Chondrocyte (in vitro differentiated cells): Measurements from ENCODE around the gene RBM19. TPM values are rescaled to one million over a fixed set of nuclear protein-coding genes. Genes with fewer than 3 reads are reported as not detected.

Source experiments
- DNase-seq: peaks from one replicate; pipeline ENCODE4 v3.0.0; 2021; ENCODE audit warnings: mixed read lengths, low spot score
- H3K27ac Mint-ChIP-seq: one replicate; pipeline ENCODE4 v1.8.0; 2021; ENCODE audit warnings: mild to moderate bottlenecking, moderate library complexity, mixed read lengths; ENCODE audit not compliant: unreplicated experiment
- H3K27me3 Mint-ChIP-seq: 2 replicates; pipeline ENCODE4 v1.8.0; 2021; ENCODE audit warnings: low read depth, mixed read lengths
- H3K36me3 Mint-ChIP-seq: 2 replicates; pipeline ENCODE4 v1.8.0; 2021; ENCODE audit warnings: low read depth, mixed read lengths
- H3K4me1 Mint-ChIP-seq: 2 replicates; pipeline ENCODE4 v1.8.0; 2021; ENCODE audit warnings: low read depth, mild to moderate bottlenecking, mixed read lengths
- H3K4me3 Mint-ChIP-seq: one replicate; pipeline ENCODE4 v1.8.0; 2021; ENCODE audit warnings: mild to moderate bottlenecking, moderate library complexity, mixed read lengths; ENCODE audit not compliant: unreplicated experiment
- H3K9me3 Mint-ChIP-seq: 2 replicates; pipeline ENCODE4 v1.8.0; 2021; ENCODE audit warnings: low read depth, mixed read lengths
- total RNA-seq: library from RNA; stranded (reverse); gene quantifications from 3 replicates; pipeline ENCODE4 v1.2.1, GENCODE V29; 2021
- TF ChIP-seq, protein P1 (sequence below): fragments of 200-600 bp; sonication (generic); IDR thresholded peaks from 2 replicates; pipeline ENCODE4 v1.5.0; 2021; ENCODE audit warnings: antibody characterized with exemption, mild to moderate bottlenecking, moderate library complexity

The RBM19 gene
- total RNA-seq, 1 donor from 2014 or later: 16.2 TPM

DNA sequence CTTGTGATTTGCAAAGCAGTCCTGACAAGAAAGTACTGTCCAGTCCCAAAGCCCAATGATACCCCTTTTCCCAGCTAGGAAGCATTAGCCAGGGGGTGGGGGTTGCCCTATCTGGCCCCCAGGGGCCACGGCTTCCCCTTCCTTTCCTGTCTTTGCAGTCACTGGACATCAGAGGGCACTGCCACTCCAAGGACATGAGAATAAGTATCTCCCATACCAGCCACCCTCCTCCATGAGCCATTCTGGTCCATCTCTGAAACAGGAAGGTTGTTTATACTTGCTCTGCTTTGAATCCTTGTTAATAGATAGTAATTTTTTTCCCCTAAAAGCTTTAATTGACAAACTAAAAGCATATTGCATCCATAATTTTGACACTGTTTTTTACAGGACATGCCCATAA, 29.7 kb downstream of the RBM19 start:
- DNase-seq: no peak
- no peak overlapping the region for H3K27ac Mint-ChIP-seq
- H3K4me3 Mint-ChIP-seq: no peak overlapping the region
- peaks cover 6% of the 10 kb centered on the region for H3K4me1 Mint-ChIP-seq
- no peaks in the 10 kb centered on the region for H3K9me3 Mint-ChIP-seq
- TF ChIP-seq, protein P1, sequence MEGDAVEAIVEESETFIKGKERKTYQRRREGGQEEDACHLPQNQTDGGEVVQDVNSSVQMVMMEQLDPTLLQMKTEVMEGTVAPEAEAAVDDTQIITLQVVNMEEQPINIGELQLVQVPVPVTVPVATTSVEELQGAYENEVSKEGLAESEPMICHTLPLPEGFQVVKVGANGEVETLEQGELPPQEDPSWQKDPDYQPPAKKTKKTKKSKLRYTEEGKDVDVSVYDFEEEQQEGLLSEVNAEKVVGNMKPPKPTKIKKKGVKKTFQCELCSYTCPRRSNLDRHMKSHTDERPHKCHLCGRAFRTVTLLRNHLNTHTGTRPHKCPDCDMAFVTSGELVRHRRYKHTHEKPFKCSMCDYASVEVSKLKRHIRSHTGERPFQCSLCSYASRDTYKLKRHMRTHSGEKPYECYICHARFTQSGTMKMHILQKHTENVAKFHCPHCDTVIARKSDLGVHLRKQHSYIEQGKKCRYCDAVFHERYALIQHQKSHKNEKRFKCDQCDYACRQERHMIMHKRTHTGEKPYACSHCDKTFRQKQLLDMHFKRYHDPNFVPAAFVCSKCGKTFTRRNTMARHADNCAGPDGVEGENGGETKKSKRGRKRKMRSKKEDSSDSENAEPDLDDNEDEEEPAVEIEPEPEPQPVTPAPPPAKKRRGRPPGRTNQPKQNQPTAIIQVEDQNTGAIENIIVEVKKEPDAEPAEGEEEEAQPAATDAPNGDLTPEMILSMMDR: no peak
- no peaks in the 10 kb centered on the region for H3K27me3 Mint-ChIP-seq
- peaks cover 30% of the 10 kb centered on the region for H3K36me3 Mint-ChIP-seq

DNA sequence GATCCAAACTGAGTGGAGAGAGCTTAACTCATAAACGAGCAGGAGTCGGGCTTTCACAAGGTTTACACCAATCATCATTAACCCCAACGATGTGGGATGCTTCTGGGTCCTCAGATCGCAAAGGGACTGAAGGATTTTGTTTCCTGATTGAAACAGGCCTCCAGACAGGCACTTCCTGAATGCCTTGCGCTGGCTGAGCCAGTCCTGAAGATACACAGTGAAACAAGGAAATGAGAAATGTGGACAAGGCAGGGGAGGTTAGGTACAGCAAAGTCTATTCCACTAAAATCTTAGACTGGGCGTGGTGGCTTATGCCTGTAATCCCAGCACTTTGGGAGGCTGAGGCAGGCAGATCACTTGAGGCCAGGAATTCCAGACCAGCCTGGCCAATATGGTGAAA, 30.7 kb downstream of the RBM19 start:
- no peak overlapping the region for H3K27ac Mint-ChIP-seq
- H3K27me3 Mint-ChIP-seq: no peaks in the 10 kb centered on the region
- H3K4me3 Mint-ChIP-seq: no peak overlapping the region
- DNase-seq: no peak
- H3K36me3 Mint-ChIP-seq: peaks cover 25% of the 10 kb centered on the region
- no peaks in the 10 kb centered on the region for H3K9me3 Mint-ChIP-seq
- H3K4me1 Mint-ChIP-seq: peaks cover 6% of the 10 kb centered on the region
- TF ChIP-seq, protein P1: no peak

DNA sequence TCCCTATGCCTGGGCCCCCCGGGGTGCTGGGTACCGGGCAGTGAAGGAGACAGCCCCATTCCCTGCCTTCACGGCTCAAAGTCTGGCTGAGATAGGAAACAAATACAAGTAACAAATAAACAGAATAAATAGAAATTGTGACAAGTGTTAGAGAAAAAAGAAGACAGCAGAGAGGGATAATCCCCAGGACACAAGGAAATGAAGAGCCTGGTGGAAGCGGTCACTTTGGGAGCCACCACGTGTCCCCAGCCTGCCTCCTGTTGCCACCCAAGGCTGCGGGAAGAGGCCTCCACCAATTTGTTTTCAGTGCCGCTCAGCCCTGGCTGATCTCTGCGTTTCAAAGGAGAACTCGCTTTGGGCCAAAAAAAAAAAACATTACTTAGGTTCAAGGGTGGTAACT, 31.2 kb downstream of the RBM19 start:
- H3K9me3 Mint-ChIP-seq: no peaks in the 10 kb centered on the region
- H3K27me3 Mint-ChIP-seq: no peaks in the 10 kb centered on the region
- TF ChIP-seq, protein P1: no peak
- no peak overlapping the region for H3K4me3 Mint-ChIP-seq
- H3K36me3 Mint-ChIP-seq: peaks cover 25% of the 10 kb centered on the region
- no peak overlapping the region for H3K27ac Mint-ChIP-seq
- H3K4me1 Mint-ChIP-seq: peaks cover 6% of the 10 kb centered on the region
- no peak for DNase-seq

DNA sequence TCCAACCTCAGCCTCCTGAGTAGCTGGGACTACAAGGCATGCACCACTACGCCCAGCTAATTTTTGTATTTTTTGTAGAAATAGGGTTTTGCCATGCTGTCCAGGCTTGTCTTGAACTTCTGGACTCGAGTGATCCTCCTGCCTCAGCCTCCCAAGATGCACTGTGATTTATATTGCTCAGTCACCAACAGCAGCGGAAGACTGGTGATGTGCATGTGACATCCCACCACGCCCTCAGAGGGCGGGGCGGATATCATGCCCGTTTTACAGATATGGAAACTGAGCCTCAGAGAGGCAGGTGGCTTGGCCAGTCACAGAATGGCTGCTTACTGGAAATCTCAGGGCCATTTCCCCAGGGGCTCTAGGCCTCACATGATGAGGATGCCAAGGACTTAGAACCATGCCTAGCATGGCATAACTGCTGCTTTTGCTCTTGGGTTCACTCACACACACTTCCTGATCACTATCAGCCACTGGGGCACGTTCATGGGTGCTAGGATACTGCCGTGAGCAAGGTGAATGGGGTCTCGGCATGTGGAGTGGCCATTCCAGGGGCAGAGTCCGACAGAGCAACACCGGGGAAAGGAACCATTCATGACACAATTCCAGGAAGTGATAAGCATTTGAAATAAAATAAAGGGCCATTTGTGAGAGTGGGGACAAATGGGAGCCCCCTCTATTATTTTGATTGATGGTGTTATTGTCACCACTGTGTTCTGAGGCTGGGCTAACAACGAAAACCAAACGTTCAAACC, 31.9 kb downstream of the RBM19 start:
- DNase-seq: no peak
- Mint-ChIP-seq H3K4me3 (no peak overlapping the region), H3K36me3 (peaks cover 27% of the 10 kb centered on the region), H3K27ac (no peak overlapping the region), H3K4me1 (peaks cover 6% of the 10 kb centered on the region), H3K9me3 (no peaks in the 10 kb centered on the region), H3K27me3 (no peaks in the 10 kb centered on the region)
- TF ChIP-seq, protein P1: no peak

DNA sequence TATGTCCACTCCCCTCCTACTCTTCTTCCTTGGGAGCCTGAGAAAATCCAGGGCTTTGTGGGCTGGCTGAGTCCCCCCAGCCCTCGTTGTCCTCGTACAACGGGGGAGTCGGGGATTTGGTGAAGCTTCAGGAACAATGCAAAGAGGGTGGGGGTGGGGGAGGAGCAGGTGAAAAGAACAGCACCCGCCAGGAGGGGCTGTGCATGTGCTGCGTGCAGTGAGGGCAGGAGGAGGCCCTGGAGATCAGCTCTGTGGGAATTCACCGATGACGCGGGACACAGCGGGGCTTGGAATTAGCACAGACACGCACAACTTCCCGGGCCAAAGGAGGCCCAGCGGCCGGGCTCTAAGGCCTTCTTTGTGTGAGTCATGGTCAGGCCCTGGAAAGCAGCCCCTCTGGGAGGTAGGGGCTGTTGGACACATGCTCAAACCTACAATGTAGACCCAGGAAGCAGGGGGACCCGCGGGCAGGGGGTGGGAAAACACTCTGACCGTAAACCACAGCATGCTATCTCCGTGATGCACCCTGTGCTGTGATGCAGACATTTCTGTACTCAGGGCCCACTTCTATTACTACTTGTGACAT, 32.8 kb downstream of the RBM19 start:
- no peak for DNase-seq
- peaks cover 23% of the 10 kb centered on the region for H3K36me3 Mint-ChIP-seq

More for the DNA sequence above, 32.8 kb downstream of the RBM19 start:
- TF ChIP-seq, protein P1: no peak
- no peak overlapping the region for H3K4me3 Mint-ChIP-seq
- no peak overlapping the region for H3K27ac Mint-ChIP-seq
- no peaks in the 10 kb centered on the region for H3K27me3 Mint-ChIP-seq
- H3K9me3 Mint-ChIP-seq: no peaks in the 10 kb centered on the region
- H3K4me1 Mint-ChIP-seq: peaks cover 6% of the 10 kb centered on the region
